GM21529 (cell line): ENCODE results near the gene RRAS.
"Not testable (repeated sequence)": the region's sequence is repeated elsewhere in the genome, so short reads cannot be mapped to it uniquely, and the experiment has no call there.

Experiments
- ATAC-seq: cut with Tn5 transposase; IDR thresholded peaks from one replicate; pipeline ENCODE4 v1.9.1; 2021; ENCODE audit not compliant: unreplicated experiment

The RRAS gene

DNA sequence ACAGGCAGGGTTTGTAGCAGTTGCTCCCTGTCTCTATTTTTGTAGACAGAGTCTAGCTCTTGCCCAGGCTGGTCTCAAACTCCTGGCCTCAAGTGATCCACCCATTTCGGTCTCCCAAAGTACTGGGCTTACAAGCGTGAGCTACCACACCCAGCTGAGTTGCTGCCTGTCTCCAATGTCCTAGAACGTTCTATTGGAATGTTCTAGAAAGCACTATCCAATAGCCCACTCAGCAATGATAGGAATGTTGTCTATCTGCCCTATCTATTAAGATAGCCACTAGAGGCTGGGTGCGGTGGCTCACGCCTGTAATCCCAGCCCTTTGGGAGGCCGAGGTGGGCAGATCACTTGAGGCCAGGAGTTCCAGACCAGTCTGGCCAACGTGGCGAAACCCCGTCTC lies 6.7 kb downstream of the RRAS start:
- ATAC-seq = not testable (repeated sequence)

- ATAC-seq = no peak
Measured at GRCh38 chr19:49632576-49632975, 7.4 kb downstream of the RRAS start.

DNA sequence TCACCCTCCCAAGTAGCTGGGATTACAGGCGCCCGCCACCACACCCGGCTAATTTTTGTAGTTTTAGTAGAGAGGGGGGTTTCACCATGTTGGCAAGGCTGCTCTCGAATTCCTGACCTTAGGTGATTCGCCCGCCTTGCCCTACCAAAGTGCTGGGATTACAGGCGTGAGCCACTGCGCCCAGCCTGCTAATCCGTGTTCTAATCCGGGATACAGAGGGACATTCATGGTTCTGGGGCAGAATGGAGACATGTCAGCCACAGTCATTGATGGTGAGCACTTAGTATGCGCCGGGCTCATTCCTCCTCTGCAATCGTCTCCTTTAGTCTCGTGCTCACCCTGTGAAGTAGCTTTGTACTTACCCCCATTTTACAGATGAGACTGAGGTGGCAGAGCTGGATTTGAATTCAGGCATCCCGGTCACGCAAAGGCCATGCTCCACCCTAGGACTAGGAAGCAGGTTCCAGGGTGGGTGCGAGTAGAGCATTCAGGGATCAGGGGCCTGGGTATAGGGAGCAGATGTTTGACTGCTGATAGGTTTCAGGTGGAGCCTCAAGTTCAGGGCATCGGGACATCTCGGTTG lies 8.2 kb downstream of the RRAS start:
- no peak for ATAC-seq

GRCh38 chr19:49631014-49631588 lies 8.8 kb downstream of the RRAS start:
- no peak for ATAC-seq

- ATAC-seq = no peak
Measured at GRCh38 chr19:49629659-49630058, 10.3 kb downstream of the RRAS start.

GRCh38 chr19:49626226-49626625 lies 13.7 kb downstream of the RRAS start:
- no peak for ATAC-seq

- no peak for ATAC-seq
Measured at GRCh38 chr19:49624967-49625910, 14.7 kb downstream of the RRAS start.

GRCh38 chr19:49617860-49618259 lies 22.1 kb downstream of the RRAS start:
- ATAC-seq = not testable (repeated sequence)

DNA sequence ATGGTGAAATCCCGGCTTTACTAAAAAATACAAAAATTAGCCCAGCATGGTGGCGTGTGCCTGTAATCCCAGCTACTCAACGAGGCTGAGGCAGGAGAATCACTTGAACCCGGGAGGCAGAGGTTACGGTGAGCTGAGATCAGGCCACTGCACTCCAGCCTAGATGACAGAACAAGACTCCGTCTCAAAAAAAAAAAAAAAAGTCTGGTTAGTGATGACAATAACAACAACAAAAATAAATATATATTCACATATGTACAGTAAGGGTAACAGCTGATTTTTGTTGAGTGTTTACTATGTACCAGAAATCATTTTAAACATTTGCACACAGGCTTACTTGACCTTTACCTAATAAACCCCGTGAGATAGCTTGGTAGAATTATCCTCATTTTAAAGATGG lies 23.0 kb downstream of the RRAS start:
- ATAC-seq = no peak

DNA sequence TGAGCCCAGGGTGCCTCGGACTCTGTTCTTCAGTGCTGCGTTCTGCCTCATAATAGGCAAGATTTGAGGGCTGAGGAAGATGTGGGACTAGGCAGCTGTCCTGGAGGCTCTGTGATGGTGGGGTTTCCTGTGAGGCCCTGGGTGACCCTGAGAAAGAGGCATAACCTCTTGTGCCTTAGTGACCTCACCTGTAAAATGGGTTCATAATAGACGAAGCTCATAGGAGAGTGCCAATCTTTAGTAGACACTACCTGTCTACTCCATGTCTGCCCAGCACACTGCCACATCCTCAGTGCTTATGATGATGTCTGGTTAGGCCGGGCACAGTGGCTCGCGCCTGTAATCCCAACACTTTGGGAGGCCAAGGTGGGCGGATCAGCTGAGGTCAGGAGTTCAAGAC lies 23.4 kb downstream of the RRAS start:
- ATAC-seq = no peak

DNA sequence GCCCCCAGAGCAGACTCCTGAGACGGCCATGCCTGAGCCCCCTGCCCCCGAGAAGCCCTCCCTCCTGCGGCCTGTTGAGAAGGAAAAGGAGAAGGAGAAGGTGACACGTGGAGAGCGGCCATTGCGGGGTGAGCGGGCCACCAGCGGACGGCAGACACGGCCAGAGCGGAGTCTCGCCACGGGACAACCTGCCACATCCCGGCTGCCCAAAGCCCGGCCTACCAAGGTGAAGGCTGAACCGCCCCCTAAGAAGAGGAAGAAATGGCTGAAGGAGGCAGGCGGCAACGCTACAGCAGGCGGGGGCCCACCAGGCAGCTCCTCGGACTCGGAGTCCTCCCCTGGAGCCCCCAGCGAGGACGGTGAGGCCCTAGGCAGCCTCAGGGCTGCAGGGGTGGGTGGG lies 24.1 kb downstream of the RRAS start:
- ATAC-seq = no peak

DNA sequence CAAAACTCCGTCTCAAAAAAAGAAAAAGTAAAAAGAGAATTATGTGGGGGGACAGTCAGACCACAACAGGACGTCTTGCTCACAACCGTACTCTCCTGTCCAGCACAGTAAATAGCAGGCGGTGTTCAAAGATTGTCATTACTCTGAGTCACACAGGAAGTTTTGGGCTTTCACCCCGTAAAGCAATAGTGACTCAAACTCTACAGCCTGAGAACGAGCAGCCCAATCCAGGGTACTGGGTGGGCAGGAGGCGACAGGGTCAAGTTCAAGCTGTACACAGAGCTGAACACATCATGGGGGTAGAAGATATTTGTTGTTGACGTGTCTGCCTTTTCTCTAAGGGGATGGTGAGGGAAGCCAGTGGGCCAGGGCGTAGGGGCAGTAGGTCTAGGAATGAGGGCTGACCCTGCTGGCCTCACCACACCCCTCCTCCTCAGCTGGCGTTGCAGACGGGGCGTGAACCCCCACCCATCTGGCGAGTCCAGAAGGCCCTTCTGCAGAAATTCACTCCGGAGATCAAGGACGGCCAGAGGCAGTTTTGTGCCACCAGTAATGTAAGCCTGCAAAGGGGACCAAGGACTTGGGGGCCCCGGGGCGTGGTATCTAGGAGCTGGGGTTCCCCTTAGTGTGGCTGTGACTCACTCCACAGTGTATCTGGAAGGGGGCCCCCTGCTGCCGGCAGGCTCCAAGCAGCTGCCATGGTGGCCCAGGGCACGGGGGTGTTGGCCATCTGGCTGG lies 25.7 kb downstream of the RRAS start:
- no peak for ATAC-seq

- no peak for ATAC-seq
Measured at GRCh38 chr19:49613374-49613773, 26.6 kb downstream of the RRAS start.

DNA sequence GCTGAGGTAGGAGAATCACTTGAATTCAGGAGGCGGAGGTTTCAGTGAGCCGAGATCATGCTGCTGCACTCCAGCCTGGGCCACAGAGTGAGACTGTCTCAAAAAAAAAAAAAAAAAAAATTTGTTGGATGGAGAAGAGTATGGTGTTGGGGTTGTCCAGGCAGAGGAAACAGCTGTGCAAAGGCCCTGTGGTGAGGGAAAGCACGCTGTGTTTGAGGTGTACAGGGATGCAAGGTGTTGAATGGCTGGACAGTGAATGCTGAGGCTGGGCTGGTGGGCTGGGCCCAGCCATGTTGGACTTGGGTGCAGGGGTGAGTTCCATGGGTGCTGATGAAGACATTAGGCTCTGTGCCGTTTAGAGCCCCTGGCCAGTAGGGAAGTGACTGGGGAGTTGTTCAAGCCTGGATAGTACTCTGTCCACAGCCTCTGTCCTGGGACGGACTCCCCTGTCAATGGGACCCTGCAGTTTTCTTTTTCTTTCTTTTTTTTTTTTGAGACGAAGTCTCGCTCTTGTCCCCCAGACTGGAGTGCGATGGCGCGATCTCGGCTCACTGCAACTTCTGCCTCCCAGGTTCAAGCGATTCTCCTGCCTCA lies 30.3 kb downstream of the RRAS start:
- no peak for ATAC-seq

GRCh38 chr19:49605605-49606004 lies 34.3 kb downstream of the RRAS start:
- ATAC-seq = no peak

DNA sequence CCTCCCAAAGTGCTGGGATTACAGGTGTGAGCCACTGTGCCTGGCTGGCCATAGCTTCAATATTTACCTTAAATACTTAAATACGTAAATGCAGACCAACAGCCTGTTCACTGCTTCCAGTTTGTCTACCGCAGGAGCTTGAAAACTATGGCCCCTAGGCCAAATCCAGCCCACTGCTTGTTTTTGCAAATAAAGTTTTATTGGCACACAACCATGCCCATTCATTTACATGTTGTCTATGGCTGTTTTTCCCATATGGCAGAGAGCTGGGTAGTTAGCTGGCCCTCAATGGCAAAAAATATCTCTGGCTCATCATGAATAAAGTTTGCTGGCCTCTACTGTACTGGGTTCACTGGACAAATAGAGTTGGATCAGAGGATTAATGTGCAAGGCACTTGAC lies 37.1 kb downstream of the RRAS start:
- no peak for ATAC-seq

- no peak for ATAC-seq
Measured at GRCh38 chr19:49601482-49602038, 38.4 kb downstream of the RRAS start.

- no peak for ATAC-seq
Measured at GRCh38 chr19:49599378-49600295, 40.3 kb downstream of the RRAS start.

- ATAC-seq = no peak
Measured at GRCh38 chr19:49597703-49597974, 42.3 kb downstream of the RRAS start.
